IMR-90 (cell line): ENCODE results near the gene CLDN18. TPM values are rescaled to one million over a fixed set of nuclear protein-coding genes. Genes with fewer than 3 reads are reported as not detected.

Experiments used
- ATAC-seq: fragments of 200-7000 bp; cut with Tn5 transposase; 2 replicates; pipeline ENCODE4 v1.9.1; 2020; ENCODE audit warnings: low read depth, mild to moderate bottlenecking, moderate library complexity
- BruUV-seq: library from RNA; stranded (reverse); fragments of 400-500 nt; replicated peaks from 2 replicates; lab custom pipeline; 2021; lab: Mats Ljungman, UMichigan
- CTCF ChIA-PET: fragments of 300-600 bp; formaldehyde crosslinking; extraction: SDS; loops from one replicate; lab custom pipeline; 2021; ENCODE audit warnings: antibody characterized with exemption; lab: Yijun Ruan, JAX
- POLR2A ChIA-PET: fragments of 300-600 bp; sonication (Branson Sonifier 250); formaldehyde crosslinking; loops from one replicate; lab custom pipeline; 2022; ENCODE audit warnings: antibody characterized with exemption; ENCODE audit not compliant: unreplicated experiment; lab: Charles Lee
- DNase-seq: peaks from one replicate; pipeline ENCODE4 v3.0.0; 2013
- H2AFZ ChIP-seq: replicated peaks from 2 replicates; pipeline ENCODE3; 2013; ENCODE audit warnings: low read length, mild to moderate bottlenecking; ENCODE audit not compliant: poor library complexity
- H2AK5ac ChIP-seq: 2 replicates; pipeline ENCODE4 v1.6.1; 2013; ENCODE audit warnings: low read depth, low read length, inconsistent platforms
- H2AK9ac ChIP-seq: replicated peaks from 2 replicates; pipeline ENCODE3; 2013; ENCODE audit warnings: mild to moderate bottlenecking, low read depth, low read length, moderate library complexity; ENCODE audit not compliant: poor library complexity
- H2BK120ac ChIP-seq: 2 replicates; pipeline ENCODE4 v1.6.1; 2013; ENCODE audit warnings: low read depth, low read length, inconsistent platforms
- H2BK15ac ChIP-seq: 3 replicates; pipeline ENCODE4 v1.6.1; 2013; ENCODE audit warnings: low read depth, low read length, inconsistent platforms
- H2BK20ac ChIP-seq: 2 replicates; pipeline ENCODE4 v1.6.1; 2013; ENCODE audit warnings: low read depth, mild to moderate bottlenecking, inconsistent platforms, low read length, moderate library complexity
- H2BK5ac ChIP-seq: 2 replicates; pipeline ENCODE4 v1.6.1; 2013; ENCODE audit warnings: mild to moderate bottlenecking, low read depth, low read length, inconsistent platforms; ENCODE audit not compliant: poor library complexity, severe bottlenecking
- H3K14ac ChIP-seq: replicated peaks from 2 replicates; pipeline ENCODE4 v1.6.1; 2013; ENCODE audit warnings: low read depth, low read length, inconsistent platforms
- H3K18ac ChIP-seq: 2 replicates; pipeline ENCODE4 v1.6.1; 2013; ENCODE audit warnings: low read depth, low read length, control low read depth
- H3K23ac ChIP-seq: 2 replicates; pipeline ENCODE4 v1.6.1; 2013; ENCODE audit warnings: low read depth, low read length, inconsistent platforms
- H3K27ac ChIP-seq: 2 replicates; pipeline ENCODE4 v1.5.1; 2013; ENCODE audit warnings: mild to moderate bottlenecking, control low read depth, low read length; ENCODE audit not compliant: insufficient read depth
- H3K27me3 ChIP-seq: 2 replicates; pipeline ENCODE4 v1.6.1; 2013; ENCODE audit warnings: low read length; ENCODE audit not compliant: control insufficient read depth, insufficient read depth
- H3K36me3 ChIP-seq: 2 replicates; pipeline ENCODE4 v1.6.1; 2013; ENCODE audit warnings: low read length, mixed read lengths; ENCODE audit not compliant: control insufficient read depth, insufficient read depth
- H3K4ac ChIP-seq: 2 replicates; pipeline ENCODE4 v1.6.1; 2013; ENCODE audit warnings: low read depth, low read length, inconsistent platforms
- H3K4me1 ChIP-seq: 2 replicates; pipeline ENCODE4 v1.6.1; 2013; ENCODE audit warnings: low read length, mixed read lengths; ENCODE audit not compliant: control insufficient read depth, insufficient read depth
- H3K4me2 ChIP-seq: 2 replicates; pipeline ENCODE4 v1.6.1; 2013; ENCODE audit warnings: low read depth, mild to moderate bottlenecking, control low read depth, low read length, moderate library complexity
- H3K4me3 ChIP-seq: 2 replicates; pipeline ENCODE4 v1.5.1; 2013; ENCODE audit warnings: low read depth, mild to moderate bottlenecking, control low read depth, low read length, moderate library complexity; ENCODE audit not compliant: insufficient read depth
- H3K56ac ChIP-seq: 2 replicates; pipeline ENCODE4 v1.6.1; 2013; ENCODE audit warnings: low read length, inconsistent platforms; ENCODE audit not compliant: insufficient read depth; ENCODE audit errors: extremely low read depth
- H3K79me1 ChIP-seq, 2 experiments: 2 replicates each; pipeline ENCODE4 v1.6.1; 2013; ENCODE audit warnings: low read length in 2 of 2, inconsistent platforms in 1 of 2, low read depth in 1 of 2
- H3K9ac ChIP-seq: 2 replicates; pipeline ENCODE4 v1.6.1; 2013; ENCODE audit warnings: low read depth, low read length, control low read depth
- H3K9me1 ChIP-seq: 2 replicates; pipeline ENCODE4 v1.6.1; 2013; ENCODE audit warnings: low read length, inconsistent platforms; ENCODE audit not compliant: insufficient read depth
- H3K9me3 ChIP-seq: 2 replicates; pipeline ENCODE4 v1.6.1; 2013; ENCODE audit warnings: low read length; ENCODE audit not compliant: control insufficient read depth, insufficient read depth
- H4K20me1 ChIP-seq: 2 replicates; pipeline ENCODE4 v1.6.1; 2013; ENCODE audit warnings: low read length, inconsistent platforms; ENCODE audit not compliant: insufficient read depth
- H4K5ac ChIP-seq: 2 replicates; pipeline ENCODE4 v1.6.1; 2013; ENCODE audit warnings: mild to moderate bottlenecking, low read depth, low read length, control low read depth
- H4K8ac ChIP-seq, 2 experiments: 2 replicates each; pipeline ENCODE4 v1.6.1; 2013; ENCODE audit warnings: low read depth in 2 of 2, low read length in 2 of 2, control low read depth in 1 of 2, inconsistent platforms in 1 of 2
- H4K91ac ChIP-seq: 2 replicates; pipeline ENCODE4 v1.6.1; 2013; ENCODE audit warnings: low read depth, low read length, inconsistent platforms; ENCODE audit not compliant: insufficient read depth
- CEBPB ChIP-seq: IDR thresholded peaks from 2 replicates; pipeline ENCODE4 v1.6.1; 2012; ENCODE audit warnings: low read depth, low read length, improper control_type of control experiment
- CHD1 ChIP-seq: IDR thresholded peaks from 2 replicates; pipeline ENCODE4 v1.6.1; 2012; ENCODE audit warnings: low read depth, low read length, improper control_type of control experiment
- FOS ChIP-seq: fragments of 150-350 bp; IDR thresholded peaks from 2 replicates; pipeline ENCODE4 v1.6.1; 2016; ENCODE audit warnings: low read depth, low read length
- MAFK ChIP-seq: IDR thresholded peaks from 2 replicates; pipeline ENCODE4 v1.6.1; 2012; ENCODE audit warnings: low read depth, low read length, improper control_type of control experiment
- MAZ ChIP-seq: IDR thresholded peaks from 2 replicates; pipeline ENCODE4 v1.6.1; 2012; ENCODE audit warnings: low read depth, mild to moderate bottlenecking, low read length, improper control_type of control experiment, moderate library complexity, borderline replicate concordance
- POLR2A ChIP-seq: IDR thresholded peaks from 2 replicates; pipeline ENCODE4 v1.6.1; 2012; ENCODE audit warnings: mild to moderate bottlenecking, low read depth, low read length
- RAD21 ChIP-seq: IDR thresholded peaks from 2 replicates; pipeline ENCODE4 v1.6.1; 2012; ENCODE audit warnings: low read length, improper control_type of control experiment
- RCOR1 ChIP-seq: IDR thresholded peaks from 2 replicates; pipeline ENCODE4 v1.6.1; 2012; ENCODE audit warnings: mild to moderate bottlenecking, low read length, improper control_type of control experiment; ENCODE audit not compliant: insufficient replicate concordance
- RFX5 ChIP-seq: IDR thresholded peaks from 2 replicates; pipeline ENCODE4 v1.8.0; 2012; ENCODE audit warnings: low read depth, mild to moderate bottlenecking, low read length, moderate library complexity
- SMC3 ChIP-seq: fragments of 150-350 bp; IDR thresholded peaks from 2 replicates; pipeline ENCODE4 v1.6.1; 2016; ENCODE audit warnings: low read depth, mild to moderate bottlenecking, antibody characterized with exemption, low read length, moderate library complexity
- WGBS, 2 experiments: methylation state at CpG; one replicate each; pipeline versions ENCODE4 v1.1.5 to v1.1.7; 2013; ENCODE audit warnings: missing lambda C conversion rate in 2 of 2; ENCODE audit not compliant: insufficient read length in 1 of 2; ENCODE audit errors: extremely low coverage in 2 of 2; 5-methylcytosine and 5-hydroxymethylcytosine counted together
- dilution Hi-C: fragments of 300-500 bp; cut with HindIII; formaldehyde crosslinking; loops from one replicate; pipeline ENCODE4 v1.14.3; 2018; ENCODE audit warnings: low sequenced_read_pairs; ENCODE audit not compliant: unreplicated experiment
- in situ Hi-C: fragments of 300-500 bp; cut with MboI; formaldehyde crosslinking; loops from 3 replicates; pipeline ENCODE4 v1.14.3; 2019; ENCODE audit warnings: low sequenced_read_pairs, inconsistent platforms, mixed read lengths
- intact Hi-C: fragments of 100-400 bp; cut with micrococcal nuclease; formaldehyde crosslinking; loops from 2 replicates; pipeline ENCODE4 v1.10.0; 2022
- polyA plus RNA-seq, 3 experiments: library from polyadenylated mRNA; depleted of rRNA; stranded (reverse); fragments of >200 nt; gene quantifications; 2 replicates each; pipeline ENCODE4 v1.2.3, GENCODE V29; 2012; ENCODE audit warnings: low replicate concordance in 1 of 3
- total RNA-seq: library from RNA; depleted of rRNA; stranded (reverse); fragments of >200 nt; gene quantifications from 2 replicates; pipeline ENCODE4 v1.2.3, GENCODE V29; 2012
- TF ChIP-seq, protein P1 (sequence below): fragments of 150-350 bp; IDR thresholded peaks from 2 replicates; pipeline ENCODE4 v1.6.1; 2016; ENCODE audit warnings: low read depth, mild to moderate bottlenecking, low read length, moderate library complexity, borderline replicate concordance
- TF ChIP-seq, protein P2 (sequence below): fragments of 150-350 bp; IDR thresholded peaks from 2 replicates; pipeline ENCODE4 v1.6.1; 2017; ENCODE audit warnings: mild to moderate bottlenecking, antibody characterized with exemption, low read length, low read depth
- TF ChIP-seq, protein P3 (sequence below): conservative IDR thresholded peaks from 2 replicates; pipeline ENCODE4 v1.5.1; 2012; ENCODE audit warnings: mild to moderate bottlenecking, low read depth, low read length, improper control_type of control experiment

Gene CLDN18
- total and polyA plus RNA-seq, 2 of the 4 experiments (the other 2 are of a cell fraction): not detected

DNA sequence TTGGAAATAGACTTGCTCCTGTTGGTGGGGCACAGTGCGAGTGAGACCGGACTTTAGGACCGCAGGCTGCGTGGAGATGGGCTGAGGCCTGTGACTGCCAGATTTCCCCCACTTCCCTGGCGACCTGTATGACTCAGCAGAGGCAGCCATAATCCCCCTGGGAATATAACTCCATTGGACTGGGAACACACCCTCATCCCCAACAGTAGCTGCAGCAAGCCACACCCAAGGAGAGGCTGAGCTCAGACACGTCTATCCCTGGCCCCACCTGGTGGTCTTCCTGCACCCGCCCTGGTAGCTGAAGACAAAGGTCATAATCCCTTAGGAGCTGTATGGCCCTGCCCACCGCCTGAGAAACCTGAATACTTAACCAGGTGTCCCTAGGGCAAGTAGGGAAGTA, 62.8 kb downstream of the CLDN18 start:
- no peak overlapping the region for H2BK5ac ChIP-seq
- no peak overlapping the region for H4K5ac ChIP-seq
- H3K27me3 ChIP-seq: no peaks in the 10 kb centered on the region
- H2BK15ac ChIP-seq: no peak overlapping the region
- no peak for DNase-seq
- in situ Hi-C loops (loop anchor here (10.0 kb wide), 1 partner anchor 102 kb away; the partner anchor contains the start of gene DBR1), intact Hi-C loops (no loop called here), dilution Hi-C loops (no loop called here)
- no peak overlapping the region for H2AK9ac ChIP-seq
- H2BK120ac ChIP-seq: no peak overlapping the region
- H3K79me1 ChIP-seq: peaks cover 23 to 40% of the 10 kb centered on the region in 2 experiments
- no peak overlapping the region for H3K18ac ChIP-seq
- no CpG with 5 or more reads among the region's 8 CpGs for WGBS, 2 experiments
- H3K9me1 ChIP-seq: peaks cover 5% of the 10 kb centered on the region; the same call in 1 of the 2 replicates
- H3K9me3 ChIP-seq: no peaks in the 10 kb centered on the region
- H3K9ac ChIP-seq: no peak overlapping the region
- no peak overlapping the region for H2AFZ ChIP-seq
- H3K27ac ChIP-seq: no peak overlapping the region
- no peak overlapping the region for H4K91ac ChIP-seq
- CTCF ChIA-PET: no interaction called here
- H3K4me1 ChIP-seq: peaks cover 4% of the 10 kb centered on the region
- TF ChIP-seq SMC3 (no peak), CHD1 (no peak), POLR2A (no peak), RAD21 (no peak), MAFK (no peak), RFX5 (no peak), CEBPB (no peak), RCOR1 (no peak), MAZ (no peak), FOS (no peak)
- TF ChIP-seq, protein P1, sequence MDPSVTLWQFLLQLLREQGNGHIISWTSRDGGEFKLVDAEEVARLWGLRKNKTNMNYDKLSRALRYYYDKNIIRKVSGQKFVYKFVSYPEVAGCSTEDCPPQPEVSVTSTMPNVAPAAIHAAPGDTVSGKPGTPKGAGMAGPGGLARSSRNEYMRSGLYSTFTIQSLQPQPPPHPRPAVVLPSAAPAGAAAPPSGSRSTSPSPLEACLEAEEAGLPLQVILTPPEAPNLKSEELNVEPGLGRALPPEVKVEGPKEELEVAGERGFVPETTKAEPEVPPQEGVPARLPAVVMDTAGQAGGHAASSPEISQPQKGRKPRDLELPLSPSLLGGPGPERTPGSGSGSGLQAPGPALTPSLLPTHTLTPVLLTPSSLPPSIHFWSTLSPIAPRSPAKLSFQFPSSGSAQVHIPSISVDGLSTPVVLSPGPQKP: no peak
- TF ChIP-seq, protein P2, sequence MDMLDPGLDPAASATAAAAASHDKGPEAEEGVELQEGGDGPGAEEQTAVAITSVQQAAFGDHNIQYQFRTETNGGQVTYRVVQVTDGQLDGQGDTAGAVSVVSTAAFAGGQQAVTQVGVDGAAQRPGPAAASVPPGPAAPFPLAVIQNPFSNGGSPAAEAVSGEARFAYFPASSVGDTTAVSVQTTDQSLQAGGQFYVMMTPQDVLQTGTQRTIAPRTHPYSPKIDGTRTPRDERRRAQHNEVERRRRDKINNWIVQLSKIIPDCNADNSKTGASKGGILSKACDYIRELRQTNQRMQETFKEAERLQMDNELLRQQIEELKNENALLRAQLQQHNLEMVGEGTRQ: no peak
- TF ChIP-seq, protein P3, sequence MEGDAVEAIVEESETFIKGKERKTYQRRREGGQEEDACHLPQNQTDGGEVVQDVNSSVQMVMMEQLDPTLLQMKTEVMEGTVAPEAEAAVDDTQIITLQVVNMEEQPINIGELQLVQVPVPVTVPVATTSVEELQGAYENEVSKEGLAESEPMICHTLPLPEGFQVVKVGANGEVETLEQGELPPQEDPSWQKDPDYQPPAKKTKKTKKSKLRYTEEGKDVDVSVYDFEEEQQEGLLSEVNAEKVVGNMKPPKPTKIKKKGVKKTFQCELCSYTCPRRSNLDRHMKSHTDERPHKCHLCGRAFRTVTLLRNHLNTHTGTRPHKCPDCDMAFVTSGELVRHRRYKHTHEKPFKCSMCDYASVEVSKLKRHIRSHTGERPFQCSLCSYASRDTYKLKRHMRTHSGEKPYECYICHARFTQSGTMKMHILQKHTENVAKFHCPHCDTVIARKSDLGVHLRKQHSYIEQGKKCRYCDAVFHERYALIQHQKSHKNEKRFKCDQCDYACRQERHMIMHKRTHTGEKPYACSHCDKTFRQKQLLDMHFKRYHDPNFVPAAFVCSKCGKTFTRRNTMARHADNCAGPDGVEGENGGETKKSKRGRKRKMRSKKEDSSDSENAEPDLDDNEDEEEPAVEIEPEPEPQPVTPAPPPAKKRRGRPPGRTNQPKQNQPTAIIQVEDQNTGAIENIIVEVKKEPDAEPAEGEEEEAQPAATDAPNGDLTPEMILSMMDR: no peak
- no peak overlapping the region; the same call in 1 of the 2 replicates for H2AK5ac ChIP-seq
- ATAC-seq: no peak
- no peak overlapping the region; a peak in 1 of 4 replicates for H4K8ac ChIP-seq
- no peak overlapping the region for H3K4me3 ChIP-seq
- H3K56ac ChIP-seq: no peak overlapping the region
- H3K23ac ChIP-seq: no peak overlapping the region
- H2BK20ac ChIP-seq: no peak overlapping the region
- H4K20me1 ChIP-seq: peaks cover 5% of the 10 kb centered on the region; the same call in 1 of the 2 replicates
- no peak overlapping the region for H3K4ac ChIP-seq
- POLR2A ChIA-PET: no interaction called here
- no peak overlapping the region for H3K4me2 ChIP-seq
- H3K36me3 ChIP-seq: peaks cover 25% of the 10 kb centered on the region
- no peak overlapping the region for H3K14ac ChIP-seq
- BruUV-seq: no TSS peak
